HG02642 (cell line): ENCODE results near the gene BIRC7.
"Not testable (repeated sequence)": the region's sequence is repeated elsewhere in the genome, so short reads cannot be mapped to it uniquely, and the experiment has no call there.

Experiments
- ATAC-seq: cut with Tn5 transposase; IDR thresholded peaks from one replicate; pipeline ENCODE4 v1.9.1; 2021; ENCODE audit warnings: mild to moderate bottlenecking; ENCODE audit not compliant: unreplicated experiment, poor library complexity

The BIRC7 gene

DNA sequence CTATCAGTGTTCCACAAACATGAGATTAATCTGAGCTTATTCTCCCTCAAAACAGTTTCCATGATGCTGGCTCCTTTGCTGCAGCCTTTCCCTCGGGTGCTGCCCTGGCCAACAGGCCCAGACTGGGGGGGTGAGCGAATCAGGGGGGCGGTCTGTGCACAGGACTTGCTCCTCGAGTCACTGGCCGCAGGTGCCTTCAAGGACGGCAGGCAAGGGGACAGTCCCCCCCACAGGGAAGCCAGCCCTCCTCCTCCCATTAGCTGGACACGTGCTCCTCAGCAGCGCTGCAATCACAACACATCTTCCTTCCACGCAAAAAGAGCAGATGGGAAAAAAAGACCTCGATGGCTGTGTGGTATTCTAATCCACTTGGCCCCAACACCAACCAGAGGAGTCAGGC is 29.8 kb upstream of the BIRC7 start:
- ATAC-seq, result no peak

- no peak for ATAC-seq
Measured at GRCh38 chr20:63206878-63207277, 28.8 kb upstream of the BIRC7 start.

GRCh38 chr20:63208346-63208909 is 27.3 kb upstream of the BIRC7 start:
- ATAC-seq, result no peak

DNA sequence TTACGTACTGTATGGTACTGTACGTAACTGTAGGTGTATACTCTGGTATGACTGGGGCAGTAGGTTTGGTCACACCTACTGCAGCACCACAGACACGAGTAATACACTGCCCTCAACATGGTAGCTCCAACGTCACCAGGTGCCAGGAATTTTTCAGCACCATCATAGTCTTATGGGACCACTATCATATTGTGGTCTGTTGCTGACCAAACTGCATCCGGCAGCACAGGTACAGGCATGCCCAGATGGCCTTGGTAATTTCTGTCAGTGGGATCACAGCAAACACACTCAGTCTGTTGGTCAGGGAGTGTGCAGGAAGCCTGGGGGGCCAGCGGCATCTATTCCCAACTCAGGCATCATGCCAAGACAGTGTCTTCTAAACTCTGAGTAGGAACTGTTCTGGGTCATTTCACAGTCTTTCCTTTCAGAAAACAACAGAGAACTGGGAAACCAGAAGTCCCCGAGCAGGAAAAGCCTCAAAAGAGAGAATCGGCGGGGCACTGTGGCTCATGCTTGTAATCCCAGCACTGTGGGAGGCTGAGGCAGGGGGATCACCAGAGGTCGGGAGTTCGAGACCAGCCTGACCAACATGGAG is 25.6 kb upstream of the BIRC7 start:
- ATAC-seq, result no peak

GRCh38 chr20:63212393-63212730 is 23.3 kb upstream of the BIRC7 start:
- ATAC-seq, result no peak

DNA sequence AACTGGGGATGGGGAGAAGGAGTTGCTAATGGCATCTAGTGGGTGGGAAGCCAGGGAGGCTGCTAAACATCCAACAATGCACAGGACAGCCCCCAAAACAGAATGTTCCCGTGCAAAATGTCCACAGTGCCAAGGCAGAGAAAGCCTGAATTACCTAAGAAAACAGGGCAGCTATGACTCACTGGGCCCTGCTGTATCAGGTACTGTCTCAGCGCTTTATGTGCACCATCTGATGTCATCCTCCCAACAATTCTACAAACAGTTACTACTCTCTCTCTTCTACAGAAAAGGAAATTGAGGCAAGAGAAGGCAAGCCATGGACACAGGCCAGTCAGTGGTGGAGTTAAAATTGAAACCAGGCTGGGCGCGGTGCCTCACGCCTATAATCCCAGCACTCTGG is 22.9 kb upstream of the BIRC7 start:
- no peak for ATAC-seq

GRCh38 chr20:63214514-63214913 is 21.2 kb upstream of the BIRC7 start:
- ATAC-seq, result no peak

- ATAC-seq, result peak; percentile 25
Measured at GRCh38 chr20:63215101-63216040, 20.3 kb upstream of the BIRC7 start.

- peak; percentile 87 for ATAC-seq
Measured at GRCh38 chr20:63216041-63216848, 19.5 kb upstream of the BIRC7 start, which contains the start of gene YTHDF1. YTHDF1 (minus strand) TSS chr20:63216131; CDS start chr20:63215892, 239 bp downstream.

DNA sequence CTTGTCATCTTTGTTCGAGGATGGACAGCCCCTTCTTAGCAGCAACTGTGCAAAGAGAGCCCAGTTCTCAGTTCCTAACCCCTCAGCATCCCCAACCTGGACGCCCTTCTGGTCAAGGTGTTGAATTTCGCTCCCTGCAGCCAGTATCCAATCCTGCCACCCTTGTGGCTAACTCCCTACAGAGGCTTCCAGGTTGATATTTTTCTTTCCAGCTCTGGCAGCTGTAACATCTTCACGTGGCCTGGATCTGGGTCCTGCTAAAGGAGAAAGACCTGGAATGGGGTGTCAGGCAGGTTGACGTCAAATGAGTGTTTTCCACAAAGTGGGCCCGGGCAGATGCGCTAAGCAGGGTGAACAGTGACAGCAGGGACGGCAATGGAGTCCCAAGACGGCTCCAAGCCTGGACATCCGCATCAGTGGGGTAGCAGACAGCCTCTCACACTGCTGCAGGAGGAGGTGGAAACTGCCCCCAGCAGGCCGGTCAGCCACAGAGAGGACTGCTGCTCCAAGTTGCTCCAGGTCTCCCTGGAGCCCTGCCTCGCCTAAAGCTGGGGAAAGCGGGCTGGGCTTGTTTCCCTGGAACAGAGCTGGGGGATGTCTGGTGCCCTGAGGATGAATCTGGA is 18.7 kb upstream of the BIRC7 start:
- ATAC-seq, result no peak

DNA sequence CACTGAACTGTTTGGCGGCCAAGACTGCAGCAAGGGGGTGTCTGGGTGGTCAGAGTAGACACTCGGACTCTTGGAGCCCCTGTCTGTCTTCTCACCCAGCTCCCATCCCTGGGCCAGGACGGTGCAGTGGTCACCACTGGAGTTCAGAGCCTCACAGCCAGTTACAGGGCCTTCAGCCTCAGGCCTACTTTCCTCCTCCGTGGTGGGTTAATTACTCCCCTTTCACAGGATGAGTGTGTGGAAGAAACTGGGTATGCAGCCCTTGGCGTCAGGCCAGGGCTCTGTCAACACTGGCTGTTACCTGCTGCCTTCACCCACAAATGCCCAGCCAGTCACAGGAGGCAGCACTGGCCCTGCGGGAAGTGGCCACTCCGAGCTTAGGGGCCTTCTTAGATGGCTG is 18.0 kb upstream of the BIRC7 start:
- ATAC-seq, result no peak

GRCh38 chr20:63218701-63219446 is 16.8 kb upstream of the BIRC7 start:
- no peak for ATAC-seq

- ATAC-seq, result no peak
Measured at GRCh38 chr20:63219447-63219821, 16.3 kb upstream of the BIRC7 start.

- no peak for ATAC-seq
Measured at GRCh38 chr20:63219866-63220521, 15.7 kb upstream of the BIRC7 start.

GRCh38 chr20:63220696-63221399 is 14.9 kb upstream of the BIRC7 start:
- ATAC-seq, result no peak

GRCh38 chr20:63221400-63222053 is 14.2 kb upstream of the BIRC7 start:
- ATAC-seq, result not testable (repeated sequence)

DNA sequence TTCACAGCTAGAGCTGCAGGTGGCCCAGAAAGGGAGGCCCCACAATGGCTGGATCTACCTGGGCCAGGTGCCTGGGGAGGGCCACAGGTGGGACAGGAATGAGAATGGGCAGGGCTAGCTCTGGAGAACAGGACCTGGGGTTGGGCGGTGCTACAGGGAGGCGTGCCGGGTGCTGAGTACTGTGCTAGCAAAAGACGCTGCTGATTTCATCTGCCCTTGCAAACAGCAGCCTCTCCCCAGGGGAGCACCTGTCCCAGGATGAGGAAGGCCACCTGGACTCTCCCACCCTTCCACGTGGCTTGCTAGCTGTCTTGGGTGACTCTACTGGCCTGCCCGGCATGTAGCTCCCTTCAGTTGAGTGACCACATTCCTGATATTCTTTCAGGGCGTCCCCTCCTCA is 13.2 kb upstream of the BIRC7 start:
- no peak for ATAC-seq
